SK-N-SH (cell line): ENCODE data around the gene NOS1. TPM values are rescaled to one million over a fixed set of nuclear protein-coding genes. Genes with fewer than 3 reads are reported as not detected.

Source experiments
- CTCF ChIA-PET: fragments of 300-600, 350-600 bp; formaldehyde crosslinking; extraction: SDS; loops from one replicate; lab custom pipeline; 2021; lab: Yijun Ruan, JAX
- POLR2A ChIA-PET: fragments of 350-600 bp; sonication (Branson Sonifier 250); formaldehyde crosslinking; extraction: SDS; loops from one replicate; lab custom pipeline; 2020; ENCODE audit warnings: antibody characterized with exemption, inconsistent platforms; lab: Yijun Ruan, JAX
- DNase-seq: peaks from one replicate; pipeline ENCODE4 v3.0.0; 2012
- H2AFZ ChIP-seq: fragments of 200-600 bp; sonication (generic); 2 replicates; pipeline ENCODE4 v1.8.1; 2016; ENCODE audit warnings: antibody characterized with exemption, mild to moderate bottlenecking, low read depth
- H3F3A ChIP-seq: fragments of 200-600 bp; sonication (generic); replicated peaks from 2 replicates; pipeline ENCODE3; 2016; ENCODE audit warnings: antibody characterized with exemption, mild to moderate bottlenecking; ENCODE audit not compliant: insufficient read depth
- H3K27ac ChIP-seq, 2 experiments: fragments of 200-500 bp in 1 of 2; fragments of 200-600 bp in 1 of 2; sonication (Bioruptor generic) in 1 of 2; sonication (generic), shearing (Covaris generic) in 1 of 2; 2 replicates each; pipeline versions ENCODE4 v1.5.1 to v1.6.1; 2014 to 2016; ENCODE audit warnings: low read depth in 2 of 2, inconsistent platforms in 1 of 2, low read length in 1 of 2, mild to moderate bottlenecking in 1 of 2, mixed read lengths in 1 of 2
- H3K27me3 ChIP-seq: fragments of 200-600 bp; sonication (generic), shearing (Covaris generic); 2 replicates; pipeline ENCODE4 v1.6.1; 2016; ENCODE audit warnings: mixed run types; ENCODE audit not compliant: insufficient read depth
- H3K36me3 ChIP-seq, 2 experiments: fragments of 200-500 bp in 1 of 2; fragments of 200-600 bp in 1 of 2; sonication (Bioruptor generic) in 1 of 2; sonication (generic) in 1 of 2; replicated peaks in 1 of 2; 2 replicates each; pipeline versions ENCODE3 to v1.5.1; 2014 to 2016; ENCODE audit warnings: low read length in 1 of 2, mild to moderate bottlenecking in 1 of 2; ENCODE audit not compliant: insufficient read depth in 2 of 2, control insufficient read depth in 1 of 2
- H3K4me1 ChIP-seq, 2 experiments: fragments of 200-500 bp in 1 of 2; fragments of 200-600 bp in 1 of 2; sonication (Bioruptor generic) in 1 of 2; sonication (generic), shearing (Covaris generic) in 1 of 2; 2 replicates each; pipeline versions ENCODE4 v1.5.1 to v1.6.1; 2014 to 2016; ENCODE audit warnings: low read depth in 1 of 2, low read length in 1 of 2, mixed run types in 1 of 2; ENCODE audit not compliant: insufficient read depth in 2 of 2, control insufficient read depth in 1 of 2
- H3K4me2 ChIP-seq: fragments of 200-600 bp; sonication (generic), shearing (Covaris generic); 2 replicates; pipeline ENCODE4 v1.6.1; 2017; ENCODE audit warnings: mixed run types
- H3K4me3 ChIP-seq, 2 experiments: fragments of 200-500 bp in 1 of 2; fragments of 200-600 bp in 1 of 2; sonication (Bioruptor generic) in 1 of 2; sonication (generic), shearing (Covaris generic) in 1 of 2; 2 replicates each; pipeline versions ENCODE4 v1.5.1 to v1.8.1; 2014 to 2016; ENCODE audit warnings: low read depth in 2 of 2, inconsistent platforms in 1 of 2, low read length in 1 of 2, mild to moderate bottlenecking in 1 of 2, mixed read lengths in 1 of 2, moderate library complexity in 1 of 2
- H3K79me2 ChIP-seq: fragments of 200-600 bp; sonication (generic); 2 replicates; pipeline ENCODE4 v1.8.1; 2017; ENCODE audit warnings: mild to moderate bottlenecking; ENCODE audit not compliant: insufficient read depth
- H3K9ac ChIP-seq: fragments of 200-600 bp; sonication (generic); 2 replicates; pipeline ENCODE4 v1.6.1; 2017; ENCODE audit warnings: mixed run types
- H3K9me2 ChIP-seq: fragments of 200-600 bp; sonication (generic); 2 replicates; pipeline ENCODE4 v1.6.1; 2017; ENCODE audit warnings: mixed run types
- H3K9me3 ChIP-seq: fragments of 200-600 bp; sonication (generic); 2 replicates; pipeline ENCODE4 v1.6.1; 2017; ENCODE audit warnings: mixed run types, mild to moderate bottlenecking, moderate library complexity
- H4K20me1 ChIP-seq: fragments of 200-600 bp; sonication (generic); 2 replicates; pipeline ENCODE4 v1.6.1; 2017; ENCODE audit warnings: mild to moderate bottlenecking, mixed run types; ENCODE audit not compliant: insufficient read depth
- CHD2 ChIP-seq: fragments of 150-350 bp; IDR thresholded peaks from 2 replicates; pipeline ENCODE4 v1.6.1; 2018; ENCODE audit warnings: low read length; ENCODE audit not compliant: partially characterized antibody
- CTCF ChIP-seq: fragments of 200-600 bp; sonication (generic); IDR thresholded peaks from 2 replicates; pipeline ENCODE4 v1.6.1; 2017; ENCODE audit warnings: antibody characterized with exemption, mild to moderate bottlenecking, moderate library complexity
- EZH2phosphoT487 ChIP-seq: fragments of 200-600 bp; sonication (generic); IDR thresholded peaks from 2 replicates; pipeline ENCODE4 v1.6.1; 2017; ENCODE audit warnings: low read depth, mixed run types, mild to moderate bottlenecking, antibody characterized with exemption, moderate library complexity, borderline replicate concordance
- FOSL2 ChIP-seq: IDR thresholded peaks from 2 replicates; pipeline ENCODE4 v1.4.0; 2012; ENCODE audit warnings: low read depth, mild to moderate bottlenecking, moderate library complexity, borderline replicate concordance
- FOXJ3 ChIP-seq: sonication (generic); formaldehyde crosslinking; IDR thresholded peaks from 2 replicates; pipeline ENCODE4 v1.5.1; 2020; ENCODE audit warnings: mild to moderate bottlenecking, missing genetic modification reagents
- MXI1 ChIP-seq: IDR thresholded peaks from 2 replicates; pipeline ENCODE4 v1.6.1; 2012; ENCODE audit warnings: mild to moderate bottlenecking, low read depth, low read length, improper control_type of control experiment
- NFIC ChIP-seq: IDR thresholded peaks from 2 replicates; pipeline ENCODE4 v1.4.0; 2012; ENCODE audit warnings: borderline replicate concordance
- NRF1 ChIP-seq: IDR thresholded peaks from 2 replicates; pipeline ENCODE4 v1.6.1; 2012; ENCODE audit warnings: low read depth, mild to moderate bottlenecking, low read length
- PBX3 ChIP-seq: IDR thresholded peaks from 2 replicates; pipeline ENCODE4; 2012
- POLR2AphosphoS5 ChIP-seq: IDR thresholded peaks from 2 replicates; pipeline ENCODE4 v1.6.1; 2012; ENCODE audit warnings: low read depth, low read length
- RAD21 ChIP-seq: IDR thresholded peaks from 2 replicates; pipeline ENCODE4 v1.6.1; 2012; ENCODE audit warnings: mild to moderate bottlenecking, low read length
- RCOR1 ChIP-seq: fragments of 150-350 bp; IDR thresholded peaks from 2 replicates; pipeline ENCODE4 v1.6.1; 2017; ENCODE audit warnings: antibody characterized with exemption, low read length
- RFX5 ChIP-seq: IDR thresholded peaks from 2 replicates; pipeline ENCODE4 v1.6.1; 2012; ENCODE audit warnings: mild to moderate bottlenecking, improper control_type of control experiment, low read length
- SMC3 ChIP-seq: IDR thresholded peaks from 2 replicates; pipeline ENCODE4 v1.6.1; 2012; ENCODE audit warnings: low read depth, low read length, improper control_type of control experiment
- TEAD4 ChIP-seq: IDR thresholded peaks from 2 replicates; pipeline ENCODE4 v1.4.0; 2012; ENCODE audit warnings: mild to moderate bottlenecking, borderline replicate concordance; ENCODE audit not compliant: insufficient read depth
- USF2 ChIP-seq: fragments of 150-350 bp; IDR thresholded peaks from 2 replicates; pipeline ENCODE4 v1.6.1; 2017; ENCODE audit warnings: antibody characterized with exemption, low read length, low read depth, borderline replicate concordance
- YY1 ChIP-seq: IDR thresholded peaks from 2 replicates; pipeline ENCODE4 v1.4.0; 2012; ENCODE audit warnings: low read depth, mild to moderate bottlenecking
- ZBTB33 ChIP-seq: IDR thresholded peaks from 2 replicates; pipeline ENCODE4 v1.4.0; 2012; ENCODE audit warnings: low read depth, borderline replicate concordance
- WGBS: methylation state at CpG from one replicate; pipeline ENCODE4 v1.1.6; 2017; ENCODE audit warnings: low lambda C conversion rate; 5-methylcytosine and 5-hydroxymethylcytosine counted together
- polyA plus RNA-seq, 3 experiments: library from polyadenylated mRNA; depleted of rRNA; stranded (reverse); fragments of >200 nt; gene quantifications; 2 replicates each; pipeline ENCODE4 v1.2.3, GENCODE V29; 2012

NOS1 gene
- 0.02 TPM in 2 replicates for polyA plus RNA-seq (2012; rRNA removed)
- polyA plus RNA-seq (2012; cell fraction: cytosol; rRNA removed) = 0.01 and 0.03 TPM in 2 replicates
- 0.02 and 0.04 TPM in 2 replicates for polyA plus RNA-seq (2012; cell fraction: nucleus; rRNA removed)

GRCh38 chr12:117361347-117361751, at the start of gene NOS1:
NOS1 (minus strand) TSS chr12:117361626; CDS start chr12:117331069, 30,557 bp downstream.
- ChIA-PET POLR2A (interaction anchor here (0.7 kb wide), 2 partner anchors 11 to 476 kb away, joined by 3 to 4 read pairs; no protein-coding TSS in a partner anchor), CTCF (interaction anchor here (0.6 to 6.2 kb wide), 4 partner anchors 125 to 489 kb away, joined by 3 to 26 read pairs (median 9); no protein-coding TSS in a partner anchor)
- Histone ChIP-seq H4K20me1 (no peaks in the 10 kb centered on the region), H3K9ac (no peak within 1 kb of the TSS), H3K27ac (peak within 1 kb of the TSS in 1 of 2 experiments; percentile 67; a peak in 1 of 4 replicates), H3K9me2 (no peaks in the 10 kb centered on the region), H3K79me2 (no peaks in the 10 kb centered on the region), H3K4me3 (peak within 1 kb of the TSS in 1 of 2 experiments; percentile 47; a peak in 3 of 4 replicates), H3K4me2 (peak within 1 kb of the TSS; percentile 57; the same call in 1 of the 2 replicates), H3K9me3 (no peaks in the 10 kb centered on the region), H3K4me1 (peaks cover 0 to 57% of the 10 kb centered on the region in 2 experiments; a peak in 2 of 4 replicates), H3K27me3 (peaks cover 25% of the 10 kb centered on the region), H3K36me3 (no peaks in the 10 kb centered on the region), H2AFZ (no peak within 1 kb of the TSS), H3F3A (no peaks in the 10 kb centered on the region)
- WGBS = 22% methylated on average over 30 of the region's 33 CpGs
- TF ChIP-seq NRF1 (no peak), USF2 (no peak), SMC3 (no peak), RAD21 (no peak), FOXJ3 (CRISPR knock-in tag) (no peak), NFIC (no peak), MXI1 (no peak), EZH2phosphoT487 (no peak), YY1 (no peak), PBX3 (no peak), FOSL2 (no peak), TEAD4 (no peak), RFX5 (no peak), RCOR1 (no peak), CHD2 (no peak), POLR2AphosphoS5 (no peak), CTCF (no peak), ZBTB33 (no peak)
- peak; percentile 66 for DNase-seq
